Measurements from ENCODE around the gene KIAA0753. TPM values are rescaled to one million over a fixed set of nuclear protein-coding genes. Genes with fewer than 3 reads are reported as not detected.

KIAA0753 gene
- total RNA-seq, 1 donor from 2014 or later, result 15.7 TPM

GRCh38 chr17:6569370-6570285 is 70.9 kb downstream of the KIAA0753 start:
- TF ChIP-seq CTCF (conservative IDR thresholded peaks at IDR 0.05; ENCODE audit: low read depth, low read length), result no peak
- no peak overlapping the region for H3K4me3 ChIP-seq (ENCODE audit: low read depth, low read length)

GRCh38 chr17:6568184-6568758 is 72.2 kb downstream of the KIAA0753 start:
- no peak for TF ChIP-seq CTCF (conservative IDR thresholded peaks at IDR 0.05; ENCODE audit: low read depth, low read length)
- no peak overlapping the region for H3K4me3 ChIP-seq (ENCODE audit: low read depth, low read length)
- no peak for DNase-seq (ENCODE audit: low read depth)

More at GRCh38 chr17:6569370-6570285, 70.9 kb downstream of the KIAA0753 start:
- no peak for DNase-seq (ENCODE audit: low read depth)

GRCh38 chr17:6567528-6568183 is 72.9 kb downstream of the KIAA0753 start:
- H3K4me3 ChIP-seq (ENCODE audit: low read depth, low read length), result no peak overlapping the region
- no peak for DNase-seq (ENCODE audit: low read depth)
- no peak for TF ChIP-seq CTCF (conservative IDR thresholded peaks at IDR 0.05; ENCODE audit: low read depth, low read length)

GRCh38 chr17:6561446-6561845 is 79.1 kb downstream of the KIAA0753 start:
- no peak for TF ChIP-seq CTCF (conservative IDR thresholded peaks at IDR 0.05; ENCODE audit: low read depth, low read length)
- DNase-seq (ENCODE audit: low read depth), result no peak
- H3K4me3 ChIP-seq (ENCODE audit: low read depth, low read length), result no peak overlapping the region

- DNase-seq (ENCODE audit: low read depth), result no peak
- no peak overlapping the region for H3K4me3 ChIP-seq (ENCODE audit: low read depth, low read length)
- TF ChIP-seq CTCF (conservative IDR thresholded peaks at IDR 0.05; ENCODE audit: low read depth, low read length), result no peak
Observed at GRCh38 chr17:6560496-6560895, 80.0 kb downstream of the KIAA0753 start.

GRCh38 chr17:6559753-6560215 is 80.7 kb downstream of the KIAA0753 start:
- H3K4me3 ChIP-seq (ENCODE audit: low read depth, low read length), result no peak overlapping the region
- no peak for TF ChIP-seq CTCF (conservative IDR thresholded peaks at IDR 0.05; ENCODE audit: low read depth, low read length)
- DNase-seq (ENCODE audit: low read depth), result no peak
